Anterior cingulate cortex (tissue), 58 donors: ENCODE measurements around the gene FAM120A.

Source experiments
- DNase-seq, 58 donors: peaks; one replicate each; lab custom pipeline; 2025; lab: John Stamatoyannopoulos, UW

The FAM120A gene

GRCh38 chr9:93575796-93576257 lies 124.3 kb downstream of the FAM120A start:
- peak in 16 of 58 donors; percentile 23 to 69 (median 46) for DNase-seq

- DNase-seq = peak in 6 of 58 donors; percentile 25 to 58 (median 38)
Observed at GRCh38 chr9:93576258-93577077, 125.0 kb downstream of the FAM120A start, which contains the start of gene PHF2. TSS of gene PHF2 (plus strand) at chr9:93576584. CDS start at chr9:93576774, 190 bp downstream.

GRCh38 chr9:93577078-93577974 lies 125.8 kb downstream of the FAM120A start:
- DNase-seq = peak in 1 of 58 donors; percentile 29

GRCh38 chr9:93577975-93578682 lies 126.6 kb downstream of the FAM120A start:
- DNase-seq = no peak

GRCh38 chr9:93578844-93579243 lies 127.4 kb downstream of the FAM120A start:
- DNase-seq = no peak

- no peak for DNase-seq
Observed at GRCh38 chr9:93579711-93580516, 128.4 kb downstream of the FAM120A start.

- DNase-seq = no peak
Observed at GRCh38 chr9:93580654-93581380, 129.3 kb downstream of the FAM120A start.

- DNase-seq = no peak
Observed at GRCh38 chr9:93582115-93582514, 130.6 kb downstream of the FAM120A start.

GRCh38 chr9:93582550-93582949 lies 131.1 kb downstream of the FAM120A start:
- DNase-seq = no peak

- no peak for DNase-seq
Observed at GRCh38 chr9:93585259-93585658, 133.8 kb downstream of the FAM120A start.

GRCh38 chr9:93585695-93586094 lies 134.2 kb downstream of the FAM120A start:
- DNase-seq = no peak

GRCh38 chr9:93586290-93587057 lies 135.0 kb downstream of the FAM120A start:
- no peak for DNase-seq

- no peak for DNase-seq
Observed at GRCh38 chr9:93587284-93587650, 135.8 kb downstream of the FAM120A start.

- DNase-seq = no peak
Observed at GRCh38 chr9:93587651-93588347, 136.3 kb downstream of the FAM120A start.

- no peak for DNase-seq
Observed at GRCh38 chr9:93588641-93589609, 137.4 kb downstream of the FAM120A start.

- no peak for DNase-seq
Observed at GRCh38 chr9:93589688-93590087, 138.2 kb downstream of the FAM120A start.
